Nephron (organoid): ENCODE data around the gene DIP2C.
A peak's percentile ranks its signal among the peaks of the same experiment; 100 is the strongest.

Source experiments
- H3K27ac Mint-ChIP-seq, 3 experiments: 2 replicates each; pipeline ENCODE4 v1.8.0; 2020; ENCODE audit warnings: mixed read lengths in 3 of 3, mild to moderate bottlenecking in 2 of 3, moderate library complexity in 1 of 3
- H3K27me3 Mint-ChIP-seq: 2 replicates; pipeline ENCODE4 v1.8.0; 2021; ENCODE audit warnings: low read depth, mild to moderate bottlenecking, moderate library complexity, mixed read lengths
- H3K36me3 Mint-ChIP-seq: 2 replicates; pipeline ENCODE4 v1.8.0; 2020; ENCODE audit warnings: low read depth, mixed read lengths
- H3K4me1 Mint-ChIP-seq: 2 replicates; pipeline ENCODE4 v1.8.0; 2020; ENCODE audit warnings: mixed read lengths
- H3K4me3 Mint-ChIP-seq, 3 experiments: 2 replicates each; pipeline ENCODE4 v1.8.0; 2020; ENCODE audit warnings: mild to moderate bottlenecking in 3 of 3, mixed read lengths in 3 of 3, moderate library complexity in 2 of 3
- H3K9me3 Mint-ChIP-seq: 2 replicates; pipeline ENCODE4 v1.8.0; 2020; ENCODE audit warnings: mixed read lengths
- CTCF ChIP-seq, 3 experiments: fragments of 200-600 bp; sonication (generic); IDR thresholded peaks; one replicate each; pipeline ENCODE4 v1.5.0; 2021; ENCODE audit warnings: antibody characterized with exemption in 3 of 3; ENCODE audit not compliant: unreplicated experiment in 3 of 3

Gene DIP2C

GRCh38 chr10:299969-300368, 389.5 kb downstream of the DIP2C start:
- no peak for TF ChIP-seq CTCF (IDR thresholded peaks at IDR 0.05; ENCODE audit: unreplicated experiment in 3 of 3)
- Mint-ChIP-seq H3K27ac (no peak overlapping the region), H3K27me3 (no peaks in the 10 kb centered on the region), H3K4me1 (peaks cover 11% of the 10 kb centered on the region), H3K4me3 (no peak overlapping the region), H3K36me3 (peaks cover 41% of the 10 kb centered on the region), H3K9me3 (no peaks in the 10 kb centered on the region)

- no peak for TF ChIP-seq CTCF (IDR thresholded peaks at IDR 0.05; ENCODE audit: unreplicated experiment in 3 of 3)
- H3K36me3 Mint-ChIP-seq = peaks cover 44% of the 10 kb centered on the region
- no peak overlapping the region for H3K27ac Mint-ChIP-seq
- H3K9me3 Mint-ChIP-seq = no peaks in the 10 kb centered on the region
- peaks cover 11% of the 10 kb centered on the region for H3K4me1 Mint-ChIP-seq
- no peak overlapping the region for H3K4me3 Mint-ChIP-seq
- no peaks in the 10 kb centered on the region for H3K27me3 Mint-ChIP-seq
These were observed 390.0 kb downstream of the DIP2C start for GRCh38 chr10:299512-299911.

GRCh38 chr10:298033-298432, 391.4 kb downstream of the DIP2C start:
- Mint-ChIP-seq H3K27me3 (no peaks in the 10 kb centered on the region), H3K4me1 (peaks cover 15% of the 10 kb centered on the region), H3K36me3 (peaks cover 41% of the 10 kb centered on the region), H3K4me3 (no peak overlapping the region), H3K27ac (peak overlapping the region in 1 of 3 experiments; percentile 29), H3K9me3 (no peaks in the 10 kb centered on the region)
- TF ChIP-seq CTCF (IDR thresholded peaks at IDR 0.05; ENCODE audit: unreplicated experiment in 3 of 3) = no peak

DNA sequence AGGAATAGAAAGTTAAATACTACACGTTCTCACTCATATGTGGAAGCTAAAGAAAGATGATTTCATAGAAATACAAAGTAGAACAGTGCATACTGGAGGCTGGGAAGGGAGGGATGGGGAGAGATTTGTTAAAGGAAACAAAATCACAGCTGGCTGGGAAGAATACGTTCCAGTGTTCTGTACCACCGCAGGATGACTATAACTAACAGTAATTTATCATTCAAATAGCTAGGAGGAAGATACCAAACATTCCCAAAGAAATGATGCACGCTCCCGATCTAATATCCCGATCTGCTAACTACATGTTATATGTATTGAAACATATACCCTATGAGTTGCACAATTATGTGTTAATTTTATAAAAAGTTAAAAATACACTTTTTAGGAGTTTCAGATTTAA, 391.9 kb downstream of the DIP2C start:
- peak overlapping the region; percentile 21 to 85 (median 29) for H3K27ac Mint-ChIP-seq
- no peaks in the 10 kb centered on the region for H3K27me3 Mint-ChIP-seq
- no peaks in the 10 kb centered on the region for H3K9me3 Mint-ChIP-seq
- TF ChIP-seq CTCF (IDR thresholded peaks at IDR 0.05; ENCODE audit: unreplicated experiment in 3 of 3) = no peak
- peaks cover 41% of the 10 kb centered on the region for H3K36me3 Mint-ChIP-seq
- H3K4me3 Mint-ChIP-seq = no peak overlapping the region
- H3K4me1 Mint-ChIP-seq = peaks cover 15% of the 10 kb centered on the region

GRCh38 chr10:293636-294035, 395.8 kb downstream of the DIP2C start:
- no peak for TF ChIP-seq CTCF (IDR thresholded peaks at IDR 0.05; ENCODE audit: unreplicated experiment in 3 of 3)
- no peak overlapping the region for H3K4me3 Mint-ChIP-seq
- H3K4me1 Mint-ChIP-seq = peaks cover 15% of the 10 kb centered on the region
- no peak overlapping the region for H3K27ac Mint-ChIP-seq
- H3K9me3 Mint-ChIP-seq = no peaks in the 10 kb centered on the region
- H3K27me3 Mint-ChIP-seq = no peaks in the 10 kb centered on the region
- H3K36me3 Mint-ChIP-seq = peaks cover 26% of the 10 kb centered on the region

GRCh38 chr10:290026-290725, 399.3 kb downstream of the DIP2C start:
- Mint-ChIP-seq H3K27ac (no peak overlapping the region), H3K4me3 (no peak overlapping the region), H3K27me3 (no peaks in the 10 kb centered on the region), H3K36me3 (peaks cover 46% of the 10 kb centered on the region), H3K9me3 (no peaks in the 10 kb centered on the region), H3K4me1 (peaks cover 4% of the 10 kb centered on the region)
- TF ChIP-seq CTCF (IDR thresholded peaks at IDR 0.05; ENCODE audit: unreplicated experiment in 3 of 3) = no peak
